SK-N-SH treated with all-trans-retinoic acid at 6 μM for 48 hours (cell line): ENCODE results near the gene TIGD6.

Experiments used
- ATAC-seq: fragments of 200-7000 bp; cut with Tn5 transposase; 3 replicates; pipeline ENCODE4 v1.9.1; 2020; ENCODE audit warnings: mild to moderate bottlenecking, moderate library complexity
- CSDC2 ChIP-seq: fragments of 250-450 bp; sonication (Bioruptor Pico); IDR thresholded peaks from 2 replicates; pipeline ENCODE4 v1.5.0; 2020; ENCODE audit warnings: mild to moderate bottlenecking, moderate library complexity
- CSRNP3 ChIP-seq: fragments of 250-450 bp; sonication (Bioruptor Pico); IDR thresholded peaks from 2 replicates; pipeline ENCODE4 v1.5.1; 2021; ENCODE audit warnings: mild to moderate bottlenecking, moderate library complexity
- GLIS3 ChIP-seq: fragments of 250-450 bp; sonication (Bioruptor Pico); IDR thresholded peaks from 2 replicates; pipeline ENCODE4 v1.5.0; 2020; ENCODE audit warnings: mild to moderate bottlenecking, moderate library complexity
- ISL1 ChIP-seq: fragments of 250-450 bp; sonication (Bioruptor Pico); IDR thresholded peaks from 2 replicates; pipeline ENCODE4 v2.1.2; 2022; ENCODE audit warnings: mild to moderate bottlenecking, moderate library complexity
- OSR1 ChIP-seq: fragments of 250-450 bp; sonication (Bioruptor Pico); IDR thresholded peaks from 2 replicates; pipeline ENCODE4 v1.8.0; 2022; ENCODE audit warnings: moderate library complexity, mild to moderate bottlenecking, inconsistent platforms
- PPARA ChIP-seq: fragments of 250-450 bp; sonication (Bioruptor Pico); IDR thresholded peaks from 2 replicates; pipeline ENCODE4 v1.5.0; 2020; ENCODE audit warnings: mild to moderate bottlenecking, borderline replicate concordance
- RARB ChIP-seq: fragments of 250-450 bp; sonication (Bioruptor Pico); IDR thresholded peaks from 2 replicates; pipeline ENCODE4 v1.8.0; 2021; ENCODE audit warnings: mild to moderate bottlenecking, moderate library complexity
- SNAI2 ChIP-seq: fragments of 250-450 bp; sonication (Bioruptor Pico); IDR thresholded peaks from 2 replicates; pipeline ENCODE4 v1.5.0; 2020; ENCODE audit warnings: mild to moderate bottlenecking, moderate library complexity
- TCF4 ChIP-seq: fragments of 250-450 bp; sonication (Bioruptor Pico); IDR thresholded peaks from 2 replicates; pipeline ENCODE4 v1.8.0; 2021; ENCODE audit warnings: mild to moderate bottlenecking, moderate library complexity, borderline replicate concordance
- TOX ChIP-seq: fragments of 250-450 bp; sonication (Bioruptor Pico); IDR thresholded peaks from 2 replicates; pipeline ENCODE4 v1.8.0; 2021; ENCODE audit warnings: mild to moderate bottlenecking, moderate library complexity, borderline replicate concordance
- ZC3H10 ChIP-seq: fragments of 250-450 bp; sonication (Bioruptor Pico); IDR thresholded peaks from 2 replicates; pipeline ENCODE4 v1.5.1; 2021; ENCODE audit warnings: mild to moderate bottlenecking, moderate library complexity
- ZFP3 ChIP-seq: fragments of 250-450 bp; sonication (Bioruptor Pico); IDR thresholded peaks from 2 replicates; pipeline ENCODE4 v1.5.0; 2020; ENCODE audit warnings: mild to moderate bottlenecking, moderate library complexity
- ZFP30 ChIP-seq: fragments of 450-650 bp; formaldehyde crosslinking; IDR thresholded peaks from 2 replicates; pipeline ENCODE4 v1.5.0; 2022; ENCODE audit warnings: mild to moderate bottlenecking, moderate library complexity
- ZNF565 ChIP-seq: fragments of 450-650 bp; formaldehyde crosslinking; conservative IDR thresholded peaks from 2 replicates; pipeline ENCODE4 v1.5.0; 2020; ENCODE audit warnings: low read depth, mild to moderate bottlenecking, moderate library complexity
- ZNF70 ChIP-seq: fragments of 450-650 bp; formaldehyde crosslinking; IDR thresholded peaks from 2 replicates; pipeline ENCODE4 v1.5.0; 2020; ENCODE audit warnings: mild to moderate bottlenecking, moderate library complexity
- ZNF8 ChIP-seq: fragments of 450-650 bp; formaldehyde crosslinking; IDR thresholded peaks from 2 replicates; pipeline ENCODE4 v1.5.0; 2020; ENCODE audit warnings: mild to moderate bottlenecking, moderate library complexity
- TF ChIP-seq, protein P1 (sequence below): fragments of 250-450 bp; sonication (Bioruptor Pico); IDR thresholded peaks from 2 replicates; pipeline ENCODE4 v1.5.0; 2020; ENCODE audit warnings: mild to moderate bottlenecking, moderate library complexity
- TF ChIP-seq, protein P2 (sequence below): fragments of 250-450 bp; sonication (Bioruptor Pico); IDR thresholded peaks from 2 replicates; pipeline ENCODE4 v1.8.0; 2020; ENCODE audit warnings: mild to moderate bottlenecking, moderate library complexity, borderline replicate concordance
- TF ChIP-seq, protein P3 (sequence below): fragments of 250-450 bp; sonication (Bioruptor Pico); IDR thresholded peaks from 2 replicates; pipeline ENCODE4 v1.8.0; 2021; ENCODE audit warnings: low read depth, mild to moderate bottlenecking, moderate library complexity, borderline replicate concordance
- TF ChIP-seq, protein P4 (sequence below): fragments of 250-450 bp; sonication (Bioruptor Pico); IDR thresholded peaks from 2 replicates; pipeline ENCODE4 v1.5.1; 2020; ENCODE audit warnings: low read depth, mild to moderate bottlenecking, moderate library complexity

The TIGD6 gene

DNA sequence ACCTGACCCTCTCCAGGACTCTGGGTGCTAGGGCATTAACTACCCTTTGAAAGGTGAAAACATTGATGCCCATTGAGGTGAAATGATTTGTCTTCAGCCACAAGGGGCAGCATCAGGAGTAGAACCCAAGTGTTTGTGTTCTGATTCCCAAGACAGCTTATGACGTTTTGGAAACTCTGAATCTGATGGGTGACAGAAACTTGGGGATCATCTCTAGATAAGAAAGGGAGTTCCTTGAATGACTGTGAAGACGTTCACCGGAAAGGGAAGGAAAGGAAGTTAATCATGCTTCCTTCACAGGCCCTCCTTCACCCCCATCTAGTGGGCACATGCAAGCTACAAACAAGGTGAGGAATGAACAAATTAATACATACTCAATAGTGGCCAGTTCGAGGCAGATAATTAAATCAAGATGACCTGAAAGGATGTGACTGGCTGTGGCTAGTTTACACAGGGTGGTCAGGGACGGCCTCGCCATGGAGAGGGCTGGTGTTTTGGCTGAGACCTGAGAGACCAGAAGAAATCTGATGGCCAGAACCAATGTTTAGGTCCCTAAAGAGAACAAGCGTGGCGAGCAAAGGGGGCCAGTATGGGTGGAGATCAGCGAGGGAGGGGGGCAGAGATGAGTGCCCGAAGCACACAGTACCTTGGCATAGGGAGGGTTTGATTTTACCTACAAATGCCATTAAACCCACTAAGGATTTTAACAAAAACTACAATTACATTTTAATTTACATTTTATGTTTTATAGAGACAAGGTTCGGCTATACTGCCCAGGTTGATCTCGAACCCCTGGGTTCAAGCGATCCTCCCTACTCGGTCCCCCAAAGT is 40.8 kb downstream of the TIGD6 start:
- TF ChIP-seq ZC3H10 = no peak
- no peak for TF ChIP-seq CSDC2 (CRISPR knock-in tag)
- TF ChIP-seq ZNF8 (CRISPR knock-in tag) = no peak
- TF ChIP-seq OSR1 = no peak
- no peak for TF ChIP-seq PPARA (CRISPR knock-in tag)
- TF ChIP-seq SNAI2 (CRISPR knock-in tag) = no peak
- no peak for TF ChIP-seq ZFP30
- ATAC-seq = peak; percentile 6

DNA sequence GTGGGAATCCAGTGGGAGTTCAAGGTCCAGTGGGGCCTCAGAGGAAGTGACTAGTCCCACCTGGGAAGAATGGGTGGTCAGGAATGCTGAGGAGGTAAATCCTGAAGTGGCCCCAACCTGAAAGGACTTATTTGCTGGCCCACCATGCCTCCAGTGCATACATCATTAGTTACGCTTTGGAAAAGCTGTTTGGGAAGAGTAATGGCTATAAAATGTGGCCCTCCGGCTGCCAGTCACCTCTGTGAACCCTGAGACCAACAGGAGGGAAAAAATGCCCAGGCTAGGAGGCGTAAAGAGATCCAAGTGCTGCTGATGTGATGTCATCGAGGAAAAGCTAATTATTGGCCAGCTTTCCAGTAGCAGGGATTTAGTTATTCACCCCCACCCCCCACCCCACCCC is 42.6 kb downstream of the TIGD6 start:
- ATAC-seq = no peak
- TF ChIP-seq ZC3H10 (no peak), CSDC2 (CRISPR knock-in tag) (no peak), TCF4 (CRISPR knock-in tag) (no peak), ZFP30 (no peak), RARB (CRISPR knock-in tag) (no peak), TOX (CRISPR knock-in tag) (no peak)
- TF ChIP-seq, protein P1, sequence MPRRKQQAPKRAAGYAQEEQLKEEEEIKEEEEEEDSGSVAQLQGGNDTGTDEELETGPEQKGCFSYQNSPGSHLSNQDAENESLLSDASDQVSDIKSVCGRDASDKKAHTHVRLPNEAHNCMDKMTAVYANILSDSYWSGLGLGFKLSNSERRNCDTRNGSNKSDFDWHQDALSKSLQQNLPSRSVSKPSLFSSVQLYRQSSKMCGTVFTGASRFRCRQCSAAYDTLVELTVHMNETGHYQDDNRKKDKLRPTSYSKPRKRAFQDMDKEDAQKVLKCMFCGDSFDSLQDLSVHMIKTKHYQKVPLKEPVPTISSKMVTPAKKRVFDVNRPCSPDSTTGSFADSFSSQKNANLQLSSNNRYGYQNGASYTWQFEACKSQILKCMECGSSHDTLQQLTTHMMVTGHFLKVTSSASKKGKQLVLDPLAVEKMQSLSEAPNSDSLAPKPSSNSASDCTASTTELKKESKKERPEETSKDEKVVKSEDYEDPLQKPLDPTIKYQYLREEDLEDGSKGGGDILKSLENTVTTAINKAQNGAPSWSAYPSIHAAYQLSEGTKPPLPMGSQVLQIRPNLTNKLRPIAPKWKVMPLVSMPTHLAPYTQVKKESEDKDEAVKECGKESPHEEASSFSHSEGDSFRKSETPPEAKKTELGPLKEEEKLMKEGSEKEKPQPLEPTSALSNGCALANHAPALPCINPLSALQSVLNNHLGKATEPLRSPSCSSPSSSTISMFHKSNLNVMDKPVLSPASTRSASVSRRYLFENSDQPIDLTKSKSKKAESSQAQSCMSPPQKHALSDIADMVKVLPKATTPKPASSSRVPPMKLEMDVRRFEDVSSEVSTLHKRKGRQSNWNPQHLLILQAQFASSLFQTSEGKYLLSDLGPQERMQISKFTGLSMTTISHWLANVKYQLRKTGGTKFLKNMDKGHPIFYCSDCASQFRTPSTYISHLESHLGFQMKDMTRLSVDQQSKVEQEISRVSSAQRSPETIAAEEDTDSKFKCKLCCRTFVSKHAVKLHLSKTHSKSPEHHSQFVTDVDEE (CRISPR knock-in tag) = no peak
- TF ChIP-seq, protein P2, sequence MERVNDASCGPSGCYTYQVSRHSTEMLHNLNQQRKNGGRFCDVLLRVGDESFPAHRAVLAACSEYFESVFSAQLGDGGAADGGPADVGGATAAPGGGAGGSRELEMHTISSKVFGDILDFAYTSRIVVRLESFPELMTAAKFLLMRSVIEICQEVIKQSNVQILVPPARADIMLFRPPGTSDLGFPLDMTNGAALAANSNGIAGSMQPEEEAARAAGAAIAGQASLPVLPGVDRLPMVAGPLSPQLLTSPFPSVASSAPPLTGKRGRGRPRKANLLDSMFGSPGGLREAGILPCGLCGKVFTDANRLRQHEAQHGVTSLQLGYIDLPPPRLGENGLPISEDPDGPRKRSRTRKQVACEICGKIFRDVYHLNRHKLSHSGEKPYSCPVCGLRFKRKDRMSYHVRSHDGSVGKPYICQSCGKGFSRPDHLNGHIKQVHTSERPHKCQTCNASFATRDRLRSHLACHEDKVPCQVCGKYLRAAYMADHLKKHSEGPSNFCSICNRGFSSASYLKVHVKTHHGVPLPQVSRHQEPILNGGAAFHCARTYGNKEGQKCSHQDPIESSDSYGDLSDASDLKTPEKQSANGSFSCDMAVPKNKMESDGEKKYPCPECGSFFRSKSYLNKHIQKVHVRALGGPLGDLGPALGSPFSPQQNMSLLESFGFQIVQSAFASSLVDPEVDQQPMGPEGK = no peak

GRCh38 chr5:149956685-149957084 is 43.8 kb downstream of the TIGD6 start:
- no peak for ATAC-seq
- TF ChIP-seq ZC3H10 = no peak
- TF ChIP-seq GLIS3 = no peak
- TF ChIP-seq, protein P3, sequence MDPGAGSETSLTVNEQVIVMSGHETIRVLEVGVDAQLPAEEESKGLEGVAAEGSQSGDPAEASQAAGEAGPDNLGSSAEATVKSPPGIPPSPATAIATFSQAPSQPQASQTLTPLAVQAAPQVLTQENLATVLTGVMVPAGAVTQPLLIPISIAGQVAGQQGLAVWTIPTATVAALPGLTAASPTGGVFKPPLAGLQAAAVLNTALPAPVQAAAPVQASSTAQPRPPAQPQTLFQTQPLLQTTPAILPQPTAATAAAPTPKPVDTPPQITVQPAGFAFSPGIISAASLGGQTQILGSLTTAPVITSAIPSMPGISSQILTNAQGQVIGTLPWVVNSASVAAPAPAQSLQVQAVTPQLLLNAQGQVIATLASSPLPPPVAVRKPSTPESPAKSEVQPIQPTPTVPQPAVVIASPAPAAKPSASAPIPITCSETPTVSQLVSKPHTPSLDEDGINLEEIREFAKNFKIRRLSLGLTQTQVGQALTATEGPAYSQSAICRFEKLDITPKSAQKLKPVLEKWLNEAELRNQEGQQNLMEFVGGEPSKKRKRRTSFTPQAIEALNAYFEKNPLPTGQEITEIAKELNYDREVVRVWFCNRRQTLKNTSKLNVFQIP (CRISPR knock-in tag) = no peak
- TF ChIP-seq ZFP3 = no peak
- TF ChIP-seq CSRNP3 (CRISPR knock-in tag) = no peak
- no peak for TF ChIP-seq ISL1
- TF ChIP-seq, protein P1 (CRISPR knock-in tag) = no peak

GRCh38 chr5:149954798-149955197 is 45.7 kb downstream of the TIGD6 start:
- TF ChIP-seq ZNF70 = no peak
- TF ChIP-seq, protein P4, sequence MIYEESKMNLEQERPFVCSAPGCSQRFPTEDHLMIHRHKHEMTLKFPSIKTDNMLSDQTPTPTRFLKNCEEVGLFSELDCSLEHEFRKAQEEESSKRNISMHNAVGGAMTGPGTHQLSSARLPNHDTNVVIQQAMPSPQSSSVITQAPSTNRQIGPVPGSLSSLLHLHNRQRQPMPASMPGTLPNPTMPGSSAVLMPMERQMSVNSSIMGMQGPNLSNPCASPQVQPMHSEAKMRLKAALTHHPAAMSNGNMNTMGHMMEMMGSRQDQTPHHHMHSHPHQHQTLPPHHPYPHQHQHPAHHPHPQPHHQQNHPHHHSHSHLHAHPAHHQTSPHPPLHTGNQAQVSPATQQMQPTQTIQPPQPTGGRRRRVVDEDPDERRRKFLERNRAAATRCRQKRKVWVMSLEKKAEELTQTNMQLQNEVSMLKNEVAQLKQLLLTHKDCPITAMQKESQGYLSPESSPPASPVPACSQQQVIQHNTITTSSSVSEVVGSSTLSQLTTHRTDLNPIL (CRISPR knock-in tag) = no peak
- TF ChIP-seq ZNF565 (CRISPR knock-in tag) = no peak
- TF ChIP-seq, protein P3 (CRISPR knock-in tag) = no peak
- no peak for TF ChIP-seq ZC3H10
- no peak for ATAC-seq
